NCI-H345 (cell line): ENCODE results near the gene TMEM245.

Experiments used
- DNase-seq: peaks from one replicate; lab custom pipeline; 2025; lab: John Stamatoyannopoulos, UW

Gene TMEM245

GRCh38 chr9:109022873-109023272 lies 96.9 kb downstream of the TMEM245 start:
- DNase-seq: no peak

GRCh38 chr9:109020581-109021511 lies 98.9 kb downstream of the TMEM245 start:
- no peak for DNase-seq

GRCh38 chr9:109020113-109020512 lies 99.6 kb downstream of the TMEM245 start:
- no peak for DNase-seq

- DNase-seq: no peak
Measured at GRCh38 chr9:109019420-109019819, 100.3 kb downstream of the TMEM245 start.

- no peak for DNase-seq
Measured at GRCh38 chr9:109017493-109017892, 102.3 kb downstream of the TMEM245 start.

GRCh38 chr9:109017061-109017460 lies 102.7 kb downstream of the TMEM245 start:
- no peak for DNase-seq

GRCh38 chr9:109016132-109016531 lies 103.6 kb downstream of the TMEM245 start:
- DNase-seq: no peak

- no peak for DNase-seq
Measured at GRCh38 chr9:109014608-109015280, 105.0 kb downstream of the TMEM245 start.

- DNase-seq: no peak
Measured at GRCh38 chr9:109013679-109014607, 105.8 kb downstream of the TMEM245 start.

GRCh38 chr9:109012876-109013678 lies 106.7 kb downstream of the TMEM245 start, which contains the start of gene CTNNAL1:
CTNNAL1 (minus strand) TSS chr9:109013499; CDS start chr9:109013442, 57 bp downstream.
- DNase-seq: peak; percentile 92

GRCh38 chr9:109012009-109012875 lies 107.5 kb downstream of the TMEM245 start:
- peak; percentile 33 for DNase-seq

- no peak for DNase-seq
Measured at GRCh38 chr9:109011231-109011671, 108.5 kb downstream of the TMEM245 start.

- peak; percentile 5 for DNase-seq
Measured at GRCh38 chr9:109010746-109011145, 109.0 kb downstream of the TMEM245 start.

GRCh38 chr9:109005678-109006077 lies 114.1 kb downstream of the TMEM245 start:
- DNase-seq: no peak

- DNase-seq: no peak
Measured at GRCh38 chr9:109003116-109003515, 116.6 kb downstream of the TMEM245 start.

GRCh38 chr9:109002141-109002540 lies 117.6 kb downstream of the TMEM245 start:
- DNase-seq: no peak

GRCh38 chr9:109001275-109001676 lies 118.5 kb downstream of the TMEM245 start:
- DNase-seq: no peak

GRCh38 chr9:108997112-108997511 lies 122.6 kb downstream of the TMEM245 start:
- DNase-seq: no peak

- DNase-seq: no peak
Measured at GRCh38 chr9:108996643-108997042, 123.1 kb downstream of the TMEM245 start.

GRCh38 chr9:108994695-108995094 lies 125.1 kb downstream of the TMEM245 start:
- no peak for DNase-seq
